ENCODE measurements around the gene TM4SF4.

The TM4SF4 gene

GRCh38 chr3:149464542-149465328 is 9.8 kb upstream of the TM4SF4 start:
- Histone ChIP-seq H3K4me1 (ENCODE audit: insufficient read depth, low read length) (peaks cover 19% of the 10 kb centered on the region), H3K9ac (ENCODE audit: low read depth, low read length) (no peak overlapping the region), H3K36me3 (ENCODE audit: insufficient read depth, low read length) (no peaks in the 10 kb centered on the region), H3K9me3 (ENCODE audit: control insufficient read depth, insufficient read depth, low read length) (no peaks in the 10 kb centered on the region)

GRCh38 chr3:149465351-149465883 is 9.1 kb upstream of the TM4SF4 start:
- Histone ChIP-seq H3K9me3 (ENCODE audit: control insufficient read depth, insufficient read depth, low read length) (no peaks in the 10 kb centered on the region), H3K4me1 (ENCODE audit: insufficient read depth, low read length) (peaks cover 19% of the 10 kb centered on the region), H3K36me3 (ENCODE audit: insufficient read depth, low read length) (no peaks in the 10 kb centered on the region), H3K9ac (ENCODE audit: low read depth, low read length) (no peak overlapping the region)

GRCh38 chr3:149466192-149466591 is 8.3 kb upstream of the TM4SF4 start:
- Histone ChIP-seq H3K9ac (ENCODE audit: low read depth, low read length) (no peak overlapping the region), H3K9me3 (ENCODE audit: control insufficient read depth, insufficient read depth, low read length) (no peaks in the 10 kb centered on the region), H3K4me1 (ENCODE audit: insufficient read depth, low read length) (peaks cover 19% of the 10 kb centered on the region), H3K36me3 (ENCODE audit: insufficient read depth, low read length) (no peaks in the 10 kb centered on the region)

- H3K9ac ChIP-seq (ENCODE audit: low read depth, low read length): no peak overlapping the region
- no peaks in the 10 kb centered on the region for H3K36me3 ChIP-seq (ENCODE audit: insufficient read depth, low read length)
- no peaks in the 10 kb centered on the region for H3K9me3 ChIP-seq (ENCODE audit: control insufficient read depth, insufficient read depth, low read length)
- peaks cover 27% of the 10 kb centered on the region for H3K4me1 ChIP-seq (ENCODE audit: insufficient read depth, low read length)
Observed at GRCh38 chr3:149468504-149469212, 5.8 kb upstream of the TM4SF4 start.

GRCh38 chr3:149470381-149470780 is 4.1 kb upstream of the TM4SF4 start:
- no peaks in the 10 kb centered on the region for H3K9me3 ChIP-seq (ENCODE audit: control insufficient read depth, insufficient read depth, low read length)
- peaks cover 26% of the 10 kb centered on the region for H3K4me1 ChIP-seq (ENCODE audit: insufficient read depth, low read length)
- H3K36me3 ChIP-seq (ENCODE audit: insufficient read depth, low read length): no peaks in the 10 kb centered on the region
- H3K9ac ChIP-seq (ENCODE audit: low read depth, low read length): no peak overlapping the region

- Histone ChIP-seq H3K36me3 (ENCODE audit: insufficient read depth, low read length) (no peaks in the 10 kb centered on the region), H3K4me1 (ENCODE audit: insufficient read depth, low read length) (peaks cover 19% of the 10 kb centered on the region), H3K9ac (ENCODE audit: low read depth, low read length) (no peak overlapping the region), H3K9me3 (ENCODE audit: control insufficient read depth, insufficient read depth, low read length) (no peaks in the 10 kb centered on the region)
Observed at GRCh38 chr3:149472030-149472797, 2.3 kb upstream of the TM4SF4 start.

- no peak overlapping the region for H3K9ac ChIP-seq (ENCODE audit: low read depth, low read length)
- peaks cover 16% of the 10 kb centered on the region for H3K4me1 ChIP-seq (ENCODE audit: insufficient read depth, low read length)
- no peaks in the 10 kb centered on the region for H3K36me3 ChIP-seq (ENCODE audit: insufficient read depth, low read length)
Observed at GRCh38 chr3:149473357-149474249, 894 bp upstream of the TM4SF4 start.

GRCh38 chr3:149475451-149476060 is 1.1 kb downstream of the TM4SF4 start:
- H3K9ac ChIP-seq (ENCODE audit: low read depth, low read length): no peak overlapping the region
- no peaks in the 10 kb centered on the region for H3K9me3 ChIP-seq (ENCODE audit: control insufficient read depth, insufficient read depth, low read length)
- H3K4me1 ChIP-seq (ENCODE audit: insufficient read depth, low read length): 0 out of 2 replicates have a peak, but pooled peaks cover 18% of the 10 kb centered on the region
- no peaks in the 10 kb centered on the region for H3K36me3 ChIP-seq (ENCODE audit: insufficient read depth, low read length)

More at GRCh38 chr3:149473357-149474249, 894 bp upstream of the TM4SF4 start:
- no peaks in the 10 kb centered on the region for H3K9me3 ChIP-seq (ENCODE audit: control insufficient read depth, insufficient read depth, low read length)

GRCh38 chr3:149476225-149476624 is 1.7 kb downstream of the TM4SF4 start:
- H3K4me1 ChIP-seq (ENCODE audit: insufficient read depth, low read length): 0 out of 2 replicates have a peak, but pooled peaks cover 18% of the 10 kb centered on the region
- no peaks in the 10 kb centered on the region for H3K9me3 ChIP-seq (ENCODE audit: control insufficient read depth, insufficient read depth, low read length)
- no peak overlapping the region for H3K9ac ChIP-seq (ENCODE audit: low read depth, low read length)
- H3K36me3 ChIP-seq (ENCODE audit: insufficient read depth, low read length): no peaks in the 10 kb centered on the region

- 0 out of 2 replicates have a peak, but pooled peaks cover 9% of the 10 kb centered on the region for H3K4me1 ChIP-seq (ENCODE audit: insufficient read depth, low read length)
- H3K9ac ChIP-seq (ENCODE audit: low read depth, low read length): no peak overlapping the region
- no peaks in the 10 kb centered on the region for H3K9me3 ChIP-seq (ENCODE audit: control insufficient read depth, insufficient read depth, low read length)
Observed at GRCh38 chr3:149479621-149480325, 5.3 kb downstream of the TM4SF4 start.

GRCh38 chr3:149480326-149481017 is 6.0 kb downstream of the TM4SF4 start:
- Histone ChIP-seq H3K36me3 (ENCODE audit: insufficient read depth, low read length) (no peaks in the 10 kb centered on the region), H3K4me1 (ENCODE audit: insufficient read depth, low read length) (0 out of 2 replicates have a peak, but pooled peaks cover 9% of the 10 kb centered on the region), H3K9me3 (ENCODE audit: control insufficient read depth, insufficient read depth, low read length) (no peaks in the 10 kb centered on the region), H3K9ac (ENCODE audit: low read depth, low read length) (no peak overlapping the region)

More at GRCh38 chr3:149479621-149480325, 5.3 kb downstream of the TM4SF4 start:
- no peaks in the 10 kb centered on the region for H3K36me3 ChIP-seq (ENCODE audit: insufficient read depth, low read length)

GRCh38 chr3:149481056-149481455 is 6.6 kb downstream of the TM4SF4 start:
- H3K9ac ChIP-seq (ENCODE audit: low read depth, low read length): no peak overlapping the region
- no peaks in the 10 kb centered on the region for H3K36me3 ChIP-seq (ENCODE audit: insufficient read depth, low read length)
- H3K9me3 ChIP-seq (ENCODE audit: control insufficient read depth, insufficient read depth, low read length): no peaks in the 10 kb centered on the region

More at GRCh38 chr3:149481056-149481455, 6.6 kb downstream of the TM4SF4 start:
- 0 out of 2 replicates have a peak, but pooled peaks cover 9% of the 10 kb centered on the region for H3K4me1 ChIP-seq (ENCODE audit: insufficient read depth, low read length)

Measured in ES-I3 (cell line).